Calu3 (cell line): Measurements from ENCODE around the gene FAM124A. TPM values are rescaled to one million over a fixed set of nuclear protein-coding genes. Genes with fewer than 3 reads are reported as not detected.

Experiments used
- BruUV-seq: library from RNA; stranded (reverse); fragments of 400-500 nt; replicated peaks from 2 replicates; lab custom pipeline; 2021; lab: Mats Ljungman, UMichigan
- CTCF ChIA-PET: fragments of 300-600 bp; sonication (Branson Sonifier 250); formaldehyde crosslinking; loops from one replicate; lab custom pipeline; 2022; ENCODE audit warnings: antibody characterized with exemption; lab: Charles Lee
- DNase-seq: peaks from one replicate; pipeline ENCODE4 v3.0.0; 2022
- H3K27ac Mint-ChIP-seq: one replicate; pipeline ENCODE4 v1.8.0; 2022; ENCODE audit warnings: mixed read lengths; ENCODE audit not compliant: unreplicated experiment
- H3K27me3 Mint-ChIP-seq: one replicate; pipeline ENCODE4 v1.8.0; 2022; ENCODE audit warnings: mixed read lengths; ENCODE audit not compliant: unreplicated experiment
- H3K36me3 Mint-ChIP-seq: one replicate; pipeline ENCODE4 v1.8.0; 2022; ENCODE audit warnings: mild to moderate bottlenecking, moderate library complexity, mixed read lengths; ENCODE audit not compliant: insufficient read depth, unreplicated experiment
- H3K4me1 Mint-ChIP-seq: one replicate; pipeline ENCODE4 v1.8.0; 2022; ENCODE audit warnings: mild to moderate bottlenecking, low read depth, mixed read lengths; ENCODE audit not compliant: unreplicated experiment
- H3K4me3 Mint-ChIP-seq: one replicate; pipeline ENCODE4 v1.8.0; 2022; ENCODE audit warnings: mild to moderate bottlenecking, low read depth, moderate library complexity, mixed read lengths; ENCODE audit not compliant: unreplicated experiment
- H3K9me3 Mint-ChIP-seq: one replicate; pipeline ENCODE4 v1.8.0; 2022; ENCODE audit warnings: low read depth, mixed read lengths; ENCODE audit not compliant: unreplicated experiment
- CTCF ChIP-seq: fragments of 200-600 bp; IDR thresholded peaks from one replicate; pipeline ENCODE4 v1.8.0; 2022; ENCODE audit warnings: antibody characterized with exemption; ENCODE audit not compliant: unreplicated experiment
- intact Hi-C: fragments of 100-400 bp; cut with micrococcal nuclease; formaldehyde crosslinking; loops from one replicate; pipeline ENCODE4 v1.10.0; 2022; ENCODE audit not compliant: unreplicated experiment
- total RNA-seq: library from RNA; stranded (reverse); gene quantifications from 2 replicates; pipeline ENCODE4 v1.2.3, GENCODE V29; 2022

FAM124A gene
- total RNA-seq, 1 experiment from 2014 or later, result 0.12 TPM

- H3K4me1 Mint-ChIP-seq, result no peaks in the 10 kb centered on the region
- no peak overlapping the region for H3K27ac Mint-ChIP-seq
- no peaks in the 10 kb centered on the region for H3K9me3 Mint-ChIP-seq
- intact Hi-C loops, result no loop called here
- H3K4me3 Mint-ChIP-seq, result no peak overlapping the region
- CTCF ChIA-PET, result interaction anchor here (0.5 kb wide), 1 partner anchor 104 kb away, joined by 3 read pairs; no protein-coding TSS in a partner anchor
- no peaks in the 10 kb centered on the region for H3K36me3 Mint-ChIP-seq
- DNase-seq, result no peak
- no TSS peak for BruUV-seq
- no peaks in the 10 kb centered on the region for H3K27me3 Mint-ChIP-seq
- no peak for TF ChIP-seq CTCF
These were observed 49.4 kb downstream of the FAM124A start for GRCh38 chr13:51271528-51272085.

GRCh38 chr13:51275101-51275500, 52.9 kb downstream of the FAM124A start:
- no peaks in the 10 kb centered on the region for H3K9me3 Mint-ChIP-seq
- no peak for DNase-seq
- no TSS peak for BruUV-seq
- H3K36me3 Mint-ChIP-seq, result no peaks in the 10 kb centered on the region
- H3K27ac Mint-ChIP-seq, result no peak overlapping the region
- no peak for TF ChIP-seq CTCF
- CTCF ChIA-PET, result interaction anchor here (0.7 kb wide), 1 partner anchor 55 kb away, joined by 3 read pairs; no protein-coding TSS in a partner anchor
- no peaks in the 10 kb centered on the region for H3K4me1 Mint-ChIP-seq
- no peak overlapping the region for H3K4me3 Mint-ChIP-seq
- intact Hi-C loops, result no loop called here
- H3K27me3 Mint-ChIP-seq, result no peaks in the 10 kb centered on the region

GRCh38 chr13:51276636-51277035, 54.4 kb downstream of the FAM124A start:
- DNase-seq, result no peak
- no peaks in the 10 kb centered on the region for H3K36me3 Mint-ChIP-seq
- H3K9me3 Mint-ChIP-seq, result no peaks in the 10 kb centered on the region
- intact Hi-C loops, result no loop called here
- CTCF ChIA-PET, result no interaction called here
- no peaks in the 10 kb centered on the region for H3K4me1 Mint-ChIP-seq
- no peak overlapping the region for H3K4me3 Mint-ChIP-seq
- no peak for TF ChIP-seq CTCF
- H3K27ac Mint-ChIP-seq, result no peak overlapping the region
- no peaks in the 10 kb centered on the region for H3K27me3 Mint-ChIP-seq
- BruUV-seq, result no TSS peak

- H3K4me1 Mint-ChIP-seq, result no peaks in the 10 kb centered on the region
- intact Hi-C loops, result no loop called here
- BruUV-seq, result no TSS peak
- TF ChIP-seq CTCF, result no peak
- no peak overlapping the region for H3K4me3 Mint-ChIP-seq
- no peaks in the 10 kb centered on the region for H3K36me3 Mint-ChIP-seq
- no peaks in the 10 kb centered on the region for H3K27me3 Mint-ChIP-seq
- CTCF ChIA-PET, result no interaction called here
- H3K9me3 Mint-ChIP-seq, result no peaks in the 10 kb centered on the region
- DNase-seq, result no peak
- H3K27ac Mint-ChIP-seq, result no peak overlapping the region
These were observed 55.7 kb downstream of the FAM124A start for GRCh38 chr13:51277928-51278327.
